ENCODE data around the gene ABCC1.

GRCh38 chr16:16107839-16108238 lies 158.4 kb downstream of the ABCC1 start:
- TF ChIP-seq CTCF (IDR thresholded peaks at IDR 0.05) = no peak
- TF ChIP-seq POLR2A (IDR thresholded peaks at IDR 0.05) = no peak

All from Peyer's patch (tissue), 4 donors.